Liver (tissue), 9 donors: Measurements from ENCODE around the gene GTPBP10. TPM values are rescaled to one million over a fixed set of nuclear protein-coding genes. Genes with fewer than 3 reads are reported as not detected.
"Not testable (repeated sequence)": the region's sequence is repeated elsewhere in the genome, so short reads cannot be mapped to it uniquely, and the experiment has no call there.

Experiments used
- DNase-seq: peaks from one replicate; pipeline ENCODE4 v3.0.0-alpha.2; 2017; ENCODE audit warnings: low spot score
- H3K27ac ChIP-seq, 2 donors: one replicate each; pipeline ENCODE4 v1.7.0; 2013; ENCODE audit warnings: inconsistent platforms in 2 of 2, low read length in 2 of 2, control low read depth in 1 of 2, low read depth in 1 of 2, mild to moderate bottlenecking in 1 of 2
- H3K27me3 ChIP-seq, 4 donors: one replicate each; pipeline versions ENCODE4 v1.6.1 to v1.7.0; 2013; ENCODE audit warnings: low read length in 3 of 4, inconsistent platforms in 1 of 4, mild to moderate bottlenecking in 1 of 4, moderate library complexity in 1 of 4; ENCODE audit not compliant: control insufficient read depth in 4 of 4, insufficient read depth in 4 of 4
- H3K36me3 ChIP-seq, 4 donors: one replicate each; pipeline versions ENCODE4 v1.6.1 to v1.7.0; 2013; ENCODE audit warnings: low read length in 3 of 4, mild to moderate bottlenecking in 3 of 4, low read depth in 1 of 4, moderate library complexity in 1 of 4; ENCODE audit not compliant: control insufficient read depth in 4 of 4, insufficient read depth in 3 of 4
- H3K4me1 ChIP-seq, 4 donors: one replicate each; pipeline versions ENCODE4 v1.6.1 to v1.7.0; 2013; ENCODE audit warnings: low read length in 3 of 4, mild to moderate bottlenecking in 3 of 4, moderate library complexity in 1 of 4; ENCODE audit not compliant: control insufficient read depth in 4 of 4, insufficient read depth in 4 of 4
- H3K4me3 ChIP-seq, 3 donors: one replicate each; pipeline versions ENCODE4 v1.6.1 to v1.7.0; 2013; ENCODE audit warnings: low read length in 3 of 3, control low read depth in 1 of 3, low read depth in 1 of 3, mild to moderate bottlenecking in 1 of 3
- H3K9ac ChIP-seq, 2 donors: one replicate each; pipeline ENCODE4 v1.7.0; 2013; ENCODE audit warnings: low read length in 2 of 2, mild to moderate bottlenecking in 2 of 2, moderate library complexity in 2 of 2, control low read depth in 1 of 2, low read depth in 1 of 2
- H3K9me3 ChIP-seq, 4 donors: one replicate each; pipeline versions ENCODE4 v1.6.1 to v1.7.0; 2013; ENCODE audit warnings: low read length in 3 of 4; ENCODE audit not compliant: control insufficient read depth in 4 of 4
- CTCF ChIP-seq: fragments of 150-350 bp; IDR thresholded peaks from 2 replicates; pipeline ENCODE4 v1.5.1; 2017; ENCODE audit warnings: improper control_type of control experiment, low read depth, low read length; ENCODE audit not compliant: missing input control
- EGR1 ChIP-seq, 2 donors: IDR thresholded peaks; 2 replicates each; pipeline ENCODE4 v1.6.1; 2016 to 2018; ENCODE audit warnings: antibody characterized with exemption in 2 of 2, low read depth in 2 of 2
- FOXA2 ChIP-seq: IDR thresholded peaks from 2 replicates; pipeline ENCODE4 v1.6.1; 2016; ENCODE audit warnings: antibody characterized with exemption
- GABPA ChIP-seq, 2 donors: IDR thresholded peaks in 1 of 2; conservative IDR thresholded peaks in 1 of 2; 2 replicates each; pipeline ENCODE4 v1.6.1; 2016; ENCODE audit warnings: antibody characterized with exemption in 2 of 2, mild to moderate bottlenecking in 1 of 2, moderate library complexity in 1 of 2
- HNF4G ChIP-seq: IDR thresholded peaks from 2 replicates; pipeline ENCODE4 v1.6.1; 2016; ENCODE audit warnings: antibody characterized with exemption
- JUND ChIP-seq, 2 donors: IDR thresholded peaks; 2 replicates each; pipeline ENCODE4 v1.6.1; 2016; ENCODE audit warnings: antibody characterized with exemption in 2 of 2
- MAX ChIP-seq: IDR thresholded peaks from 2 replicates; pipeline ENCODE4 v1.6.1; 2016; ENCODE audit warnings: antibody characterized with exemption
- NR2F2 ChIP-seq: IDR thresholded peaks from 2 replicates; pipeline ENCODE4 v1.6.1; 2016; ENCODE audit warnings: antibody characterized with exemption
- RAD21 ChIP-seq, 2 donors: IDR thresholded peaks; 2 replicates each; pipeline ENCODE4 v1.6.1; 2016; ENCODE audit warnings: antibody characterized with exemption in 2 of 2, mild to moderate bottlenecking in 2 of 2
- RXRA ChIP-seq, 2 donors: IDR thresholded peaks; 2 replicates each; pipeline ENCODE4 v1.6.1; 2017 to 2018; ENCODE audit warnings: antibody characterized with exemption in 2 of 2, mild to moderate bottlenecking in 1 of 2
- SP1 ChIP-seq: IDR thresholded peaks from 2 replicates; pipeline ENCODE4 v1.6.1; 2018; ENCODE audit warnings: antibody characterized with exemption, mild to moderate bottlenecking
- TAF1 ChIP-seq: conservative IDR thresholded peaks from 2 replicates; pipeline ENCODE4 v1.6.1; 2016; ENCODE audit warnings: antibody characterized with exemption, mild to moderate bottlenecking
- YY1 ChIP-seq: IDR thresholded peaks from 2 replicates; pipeline ENCODE4 v1.6.1; 2016; ENCODE audit warnings: antibody characterized with exemption, mild to moderate bottlenecking
- WGBS: extraction: QIAGEN DNeasy Blood & Tissue Kit; methylation state at CpG from one replicate; pipeline ENCODE4 v1.1.7; 2013; 5-methylcytosine and 5-hydroxymethylcytosine counted together
- polyA plus RNA-seq, 2 donors: library from polyadenylated mRNA; stranded (reverse) in 1 of 2; unstranded in 1 of 2; fragments of 200-250 nt in 1 of 2; fragments of >200 nt in 1 of 2; fragmentation: Nextera tagmentation in 1 of 2; extraction: Ambion mirVana in 1 of 2; gene quantifications; one replicate each; pipeline versions ENCODE4 v1.2.1 to v1.2.3, GENCODE V29; 2013 to 2015
- total RNA-seq, 2 donors: library from RNA; depleted of rRNA; stranded (reverse); fragments of >200 nt; gene quantifications; one replicate each; pipeline ENCODE4 v1.2.3, GENCODE V29; 2014
- TF ChIP-seq, protein P1 (sequence below): IDR thresholded peaks from 2 replicates; pipeline ENCODE4 v1.6.1; 2016; ENCODE audit warnings: antibody characterized with exemption, mild to moderate bottlenecking
- TF ChIP-seq, protein P2 (sequence below): IDR thresholded peaks from 2 replicates; pipeline ENCODE4 v1.6.1; 2016; ENCODE audit warnings: antibody characterized with exemption
- donor health status: healthy.
- donor health status: healthy.
- donor health status: healthy.
- donor health status: healthy.
- donor health status: healthy.

The GTPBP10 gene
- total and polyA plus RNA-seq, 4 donors = 6.5 to 18.9 (median 12.2) TPM

DNA sequence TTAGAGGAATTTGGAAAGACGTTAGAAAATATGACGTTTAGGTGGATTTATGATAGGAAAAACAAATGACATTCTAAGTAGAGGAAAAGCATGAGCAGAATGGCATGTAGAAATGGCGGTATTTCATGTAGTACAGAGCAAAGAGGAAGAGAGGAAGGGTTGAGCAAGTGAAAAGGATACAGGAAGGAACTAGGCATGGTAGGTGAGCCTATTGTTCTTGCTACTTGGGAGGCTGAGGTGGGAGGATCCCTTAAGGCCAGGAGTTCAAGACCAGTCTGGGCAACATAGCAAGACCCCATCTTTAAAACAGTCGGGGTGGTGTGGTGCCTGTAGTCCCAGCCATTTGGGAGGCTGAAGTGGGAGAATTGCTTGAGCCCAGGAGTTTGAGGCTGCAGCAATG, 1.2 kb downstream of the GTPBP10 start (continued):
- no peak for TF ChIP-seq CTCF
- no peak for TF ChIP-seq SP1

DNA sequence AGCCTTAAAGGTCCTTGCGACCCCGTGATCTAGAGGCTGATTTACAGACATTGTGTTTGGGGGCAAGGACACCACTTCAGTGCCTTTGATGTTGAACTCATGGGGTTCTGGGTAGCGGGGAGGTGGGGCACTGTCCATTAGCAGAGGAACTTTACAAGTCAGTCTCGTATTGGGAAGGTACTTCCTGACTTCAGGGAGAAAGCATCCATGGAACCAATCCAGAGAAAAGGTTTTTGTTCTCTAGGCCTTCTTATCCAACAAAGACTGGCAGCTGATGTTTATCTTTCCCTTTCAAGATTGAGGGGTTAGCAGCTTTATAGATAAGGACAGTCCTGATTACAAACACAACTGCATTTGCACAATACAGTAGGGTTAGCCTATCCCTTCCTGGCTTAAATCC, 2.8 kb downstream of the GTPBP10 start:
- TF ChIP-seq, protein P1, sequence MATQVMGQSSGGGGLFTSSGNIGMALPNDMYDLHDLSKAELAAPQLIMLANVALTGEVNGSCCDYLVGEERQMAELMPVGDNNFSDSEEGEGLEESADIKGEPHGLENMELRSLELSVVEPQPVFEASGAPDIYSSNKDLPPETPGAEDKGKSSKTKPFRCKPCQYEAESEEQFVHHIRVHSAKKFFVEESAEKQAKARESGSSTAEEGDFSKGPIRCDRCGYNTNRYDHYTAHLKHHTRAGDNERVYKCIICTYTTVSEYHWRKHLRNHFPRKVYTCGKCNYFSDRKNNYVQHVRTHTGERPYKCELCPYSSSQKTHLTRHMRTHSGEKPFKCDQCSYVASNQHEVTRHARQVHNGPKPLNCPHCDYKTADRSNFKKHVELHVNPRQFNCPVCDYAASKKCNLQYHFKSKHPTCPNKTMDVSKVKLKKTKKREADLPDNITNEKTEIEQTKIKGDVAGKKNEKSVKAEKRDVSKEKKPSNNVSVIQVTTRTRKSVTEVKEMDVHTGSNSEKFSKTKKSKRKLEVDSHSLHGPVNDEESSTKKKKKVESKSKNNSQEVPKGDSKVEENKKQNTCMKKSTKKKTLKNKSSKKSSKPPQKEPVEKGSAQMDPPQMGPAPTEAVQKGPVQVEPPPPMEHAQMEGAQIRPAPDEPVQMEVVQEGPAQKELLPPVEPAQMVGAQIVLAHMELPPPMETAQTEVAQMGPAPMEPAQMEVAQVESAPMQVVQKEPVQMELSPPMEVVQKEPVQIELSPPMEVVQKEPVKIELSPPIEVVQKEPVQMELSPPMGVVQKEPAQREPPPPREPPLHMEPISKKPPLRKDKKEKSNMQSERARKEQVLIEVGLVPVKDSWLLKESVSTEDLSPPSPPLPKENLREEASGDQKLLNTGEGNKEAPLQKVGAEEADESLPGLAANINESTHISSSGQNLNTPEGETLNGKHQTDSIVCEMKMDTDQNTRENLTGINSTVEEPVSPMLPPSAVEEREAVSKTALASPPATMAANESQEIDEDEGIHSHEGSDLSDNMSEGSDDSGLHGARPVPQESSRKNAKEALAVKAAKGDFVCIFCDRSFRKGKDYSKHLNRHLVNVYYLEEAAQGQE = no peak
- no peak for TF ChIP-seq FOXA2
- TF ChIP-seq EGR1 (IDR thresholded peaks at IDR 0.05; ENCODE audit: low read depth in 2 of 2) = no peak
- TF ChIP-seq RAD21 (IDR thresholded peaks at IDR 0.05) = no peak
- TF ChIP-seq NR2F2 = no peak
- TF ChIP-seq HNF4G = no peak
- no peak for TF ChIP-seq TAF1
- no peaks in the 10 kb centered on the region for H3K27me3 ChIP-seq

DNA sequence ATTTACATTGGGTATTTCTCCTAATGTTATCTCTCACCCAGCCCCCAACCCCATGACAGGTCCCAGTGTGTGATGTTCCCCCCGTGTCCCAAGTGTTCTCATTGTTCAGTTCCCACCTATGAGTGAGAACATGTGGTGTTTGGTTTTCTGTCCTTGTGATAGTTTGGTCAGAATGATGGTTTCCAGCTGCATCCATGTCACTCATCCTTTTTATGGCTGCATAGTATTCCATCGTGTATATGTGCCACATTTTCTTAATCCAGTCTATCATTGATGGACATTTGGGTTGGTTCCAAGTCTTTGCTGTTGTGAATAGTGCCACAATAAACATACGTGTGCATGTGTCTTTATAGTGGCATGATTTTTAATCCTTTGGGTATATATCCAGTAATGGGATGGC, 3.5 kb downstream of the GTPBP10 start:
- peaks cover 3 to 17% (median 4%) of the 10 kb centered on the region in 4 donors for H3K4me1 ChIP-seq
- not testable (repeated sequence) for H3K9ac ChIP-seq, H3K27ac ChIP-seq, H3K36me3 ChIP-seq, H3K4me3 ChIP-seq, DNase-seq, H3K9me3 ChIP-seq, H3K27me3 ChIP-seq
- 98% methylated on average over 3 of the region's 3 CpGs for WGBS

More for the DNA sequence above, 2.8 kb downstream of the GTPBP10 start:
- Histone ChIP-seq H3K36me3 (peaks cover 0 to 2% (median under 1%) of the 10 kb centered on the region in 4 donors), H3K9ac (no peak overlapping the region), H3K9me3 (no peaks in the 10 kb centered on the region), H3K27ac (no peak overlapping the region), H3K4me3 (no peak overlapping the region), H3K4me1 (peaks cover 3 to 18% (median 4%) of the 10 kb centered on the region in 4 donors)
- 90% methylated on average over 4 of the region's 4 CpGs for WGBS
- DNase-seq = no peak

- peaks cover 0 to 24% (median 17%) of the 10 kb centered on the region in 4 donors for H3K36me3 ChIP-seq
- no peak for DNase-seq
- H3K9me3 ChIP-seq = no peaks in the 10 kb centered on the region
- H3K27me3 ChIP-seq = no peaks in the 10 kb centered on the region
- H3K27ac ChIP-seq = no peak overlapping the region
- H3K4me3 ChIP-seq = no peak overlapping the region
- no peak overlapping the region for H3K9ac ChIP-seq
- H3K4me1 ChIP-seq = peaks cover 3 to 7% (median 5%) of the 10 kb centered on the region in 4 donors
- no peak for TF ChIP-seq HNF4G
- no peak for TF ChIP-seq EGR1 (IDR thresholded peaks at IDR 0.05; ENCODE audit: low read depth in 2 of 2)
- TF ChIP-seq FOXA2 = no peak
- no peak for TF ChIP-seq RAD21 (IDR thresholded peaks at IDR 0.05)
- TF ChIP-seq, protein P2, sequence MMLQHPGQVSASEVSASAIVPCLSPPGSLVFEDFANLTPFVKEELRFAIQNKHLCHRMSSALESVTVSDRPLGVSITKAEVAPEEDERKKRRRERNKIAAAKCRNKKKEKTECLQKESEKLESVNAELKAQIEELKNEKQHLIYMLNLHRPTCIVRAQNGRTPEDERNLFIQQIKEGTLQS = no peak
- TF ChIP-seq JUND (IDR thresholded peaks at IDR 0.05) = no peak
- no peak for TF ChIP-seq NR2F2
- TF ChIP-seq RXRA (IDR thresholded peaks at IDR 0.05) = no peak
- TF ChIP-seq GABPA (IDR thresholded peaks at IDR 0.05 in 1 of 2, conservative IDR thresholded peaks at IDR 0.05 in 1 of 2) = no peak
- no peak for TF ChIP-seq SP1
- TF ChIP-seq TAF1 = no peak
- TF ChIP-seq YY1 = no peak
- TF ChIP-seq MAX = no peak
- TF ChIP-seq CTCF = no peak
These were observed 5.5 kb downstream of the GTPBP10 start for GRCh38 chr7:90351987-90352386.
